Sigmoid colon (tissue), 4 donors: ENCODE data around the gene RNF187.

Experiments
- EP300 ChIP-seq, 4 donors: sonication (generic); formaldehyde crosslinking; IDR thresholded peaks; one replicate each; pipeline ENCODE4 v1.6.1; 2017; ENCODE audit warnings: antibody characterized with exemption in 4 of 4
- POLR2A ChIP-seq, 2 donors: fragments of 450-650 bp; IDR thresholded peaks; one replicate each; pipeline ENCODE4 v1.6.1; 2016; ENCODE audit warnings: antibody characterized with exemption in 2 of 2, mild to moderate bottlenecking in 2 of 2, moderate library complexity in 2 of 2
- POLR2AphosphoS5 ChIP-seq, 4 donors: sonication (generic); formaldehyde crosslinking; IDR thresholded peaks; one replicate each; pipeline ENCODE4 v1.6.1; 2017; ENCODE audit warnings: antibody characterized with exemption in 4 of 4
- TF ChIP-seq, protein P1 (sequence below), 4 experiments: fragments of 450-650 bp in 3 of 4; fragments of 200-600 bp in 1 of 4; IDR thresholded peaks; one replicate each; pipeline ENCODE4 v1.5.1; 2016 to 2019; ENCODE audit warnings: antibody characterized with exemption in 4 of 4, mild to moderate bottlenecking in 3 of 4, moderate library complexity in 2 of 4

- TF ChIP-seq, protein P1, sequence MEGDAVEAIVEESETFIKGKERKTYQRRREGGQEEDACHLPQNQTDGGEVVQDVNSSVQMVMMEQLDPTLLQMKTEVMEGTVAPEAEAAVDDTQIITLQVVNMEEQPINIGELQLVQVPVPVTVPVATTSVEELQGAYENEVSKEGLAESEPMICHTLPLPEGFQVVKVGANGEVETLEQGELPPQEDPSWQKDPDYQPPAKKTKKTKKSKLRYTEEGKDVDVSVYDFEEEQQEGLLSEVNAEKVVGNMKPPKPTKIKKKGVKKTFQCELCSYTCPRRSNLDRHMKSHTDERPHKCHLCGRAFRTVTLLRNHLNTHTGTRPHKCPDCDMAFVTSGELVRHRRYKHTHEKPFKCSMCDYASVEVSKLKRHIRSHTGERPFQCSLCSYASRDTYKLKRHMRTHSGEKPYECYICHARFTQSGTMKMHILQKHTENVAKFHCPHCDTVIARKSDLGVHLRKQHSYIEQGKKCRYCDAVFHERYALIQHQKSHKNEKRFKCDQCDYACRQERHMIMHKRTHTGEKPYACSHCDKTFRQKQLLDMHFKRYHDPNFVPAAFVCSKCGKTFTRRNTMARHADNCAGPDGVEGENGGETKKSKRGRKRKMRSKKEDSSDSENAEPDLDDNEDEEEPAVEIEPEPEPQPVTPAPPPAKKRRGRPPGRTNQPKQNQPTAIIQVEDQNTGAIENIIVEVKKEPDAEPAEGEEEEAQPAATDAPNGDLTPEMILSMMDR (IDR thresholded peaks at IDR 0.05), result peak in 3 of 4 experiments; percentile 22 to 51 (median 32)
- TF ChIP-seq EP300 (IDR thresholded peaks at IDR 0.05), result no peak
- TF ChIP-seq POLR2A (IDR thresholded peaks at IDR 0.05), result no peak
- no peak for TF ChIP-seq POLR2AphosphoS5 (IDR thresholded peaks at IDR 0.05)
These were observed 27.8 kb upstream of the RNF187 start for GRCh38 chr1:228459091-228459993.
